ENCODE results near the gene NFIB. TPM values are rescaled to one million over a fixed set of nuclear protein-coding genes. Genes with fewer than 3 reads are reported as not detected.

Gene NFIB
- total RNA-seq, 4 donors from 2014 or later = 85.3 to 173 (median 115) TPM

DNA sequence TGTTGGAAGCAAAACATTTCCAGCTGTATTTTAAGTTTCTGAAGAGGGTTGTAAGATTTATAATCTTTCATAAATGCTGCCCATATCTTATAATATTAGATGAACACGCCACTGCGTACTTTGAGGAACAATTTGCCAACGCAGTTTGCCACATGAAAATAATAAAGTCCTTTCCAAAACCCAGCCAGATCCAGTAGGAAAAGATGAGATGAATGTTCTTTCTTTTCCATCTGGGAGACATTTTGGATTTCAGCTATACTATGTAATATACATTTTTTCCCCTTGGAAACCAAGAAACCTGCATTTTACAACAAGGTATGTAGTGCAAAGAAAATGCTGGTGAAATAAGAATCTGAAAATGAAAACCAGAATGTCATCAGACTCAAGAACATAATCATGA lies 125.4 kb downstream of the NFIB start:
- no peak for TF ChIP-seq POLR2A (IDR thresholded peaks at IDR 0.05)
- TF ChIP-seq, protein P1, sequence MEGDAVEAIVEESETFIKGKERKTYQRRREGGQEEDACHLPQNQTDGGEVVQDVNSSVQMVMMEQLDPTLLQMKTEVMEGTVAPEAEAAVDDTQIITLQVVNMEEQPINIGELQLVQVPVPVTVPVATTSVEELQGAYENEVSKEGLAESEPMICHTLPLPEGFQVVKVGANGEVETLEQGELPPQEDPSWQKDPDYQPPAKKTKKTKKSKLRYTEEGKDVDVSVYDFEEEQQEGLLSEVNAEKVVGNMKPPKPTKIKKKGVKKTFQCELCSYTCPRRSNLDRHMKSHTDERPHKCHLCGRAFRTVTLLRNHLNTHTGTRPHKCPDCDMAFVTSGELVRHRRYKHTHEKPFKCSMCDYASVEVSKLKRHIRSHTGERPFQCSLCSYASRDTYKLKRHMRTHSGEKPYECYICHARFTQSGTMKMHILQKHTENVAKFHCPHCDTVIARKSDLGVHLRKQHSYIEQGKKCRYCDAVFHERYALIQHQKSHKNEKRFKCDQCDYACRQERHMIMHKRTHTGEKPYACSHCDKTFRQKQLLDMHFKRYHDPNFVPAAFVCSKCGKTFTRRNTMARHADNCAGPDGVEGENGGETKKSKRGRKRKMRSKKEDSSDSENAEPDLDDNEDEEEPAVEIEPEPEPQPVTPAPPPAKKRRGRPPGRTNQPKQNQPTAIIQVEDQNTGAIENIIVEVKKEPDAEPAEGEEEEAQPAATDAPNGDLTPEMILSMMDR (IDR thresholded peaks at IDR 0.05) = no peak
- DNase-seq = no peak
- Histone ChIP-seq H3K4me1 (no peaks in the 10 kb centered on the region), H3K27ac (no peak overlapping the region), H3K36me3 (no peaks in the 10 kb centered on the region), H3K9me3 (no peaks in the 10 kb centered on the region), H3K27me3 (no peaks in the 10 kb centered on the region), H3K4me3 (no peak overlapping the region)
- intact Hi-C loops (cut with DNase I; ENCODE audit: low total_unique reads) = no loop called here

DNA sequence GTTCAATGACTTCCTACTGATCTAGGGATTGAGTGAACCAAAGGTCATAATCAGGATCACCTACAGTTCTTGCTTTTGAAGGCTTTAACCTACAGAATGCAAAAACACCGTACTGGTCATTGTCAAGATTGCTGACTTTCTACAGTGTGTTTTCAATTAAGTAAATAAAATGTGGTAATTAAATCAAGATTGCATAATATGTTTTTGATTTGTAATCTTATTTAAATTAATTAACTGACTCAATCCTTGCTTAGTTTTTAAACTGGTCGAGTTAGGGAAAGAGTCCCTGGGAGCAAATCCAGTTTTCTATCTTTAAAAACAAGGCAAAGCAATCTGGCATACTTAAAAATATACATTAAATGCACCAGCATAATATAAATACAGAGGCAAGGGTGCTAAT lies 125.9 kb downstream of the NFIB start:
- no peak overlapping the region for H3K27ac ChIP-seq
- H3K9me3 ChIP-seq = no peaks in the 10 kb centered on the region
- intact Hi-C loops (cut with DNase I; ENCODE audit: low total_unique reads) = no loop called here
- H3K4me3 ChIP-seq = no peak overlapping the region
- DNase-seq = no peak
- H3K36me3 ChIP-seq = no peaks in the 10 kb centered on the region
- TF ChIP-seq, protein P1 (IDR thresholded peaks at IDR 0.05) = no peak
- H3K27me3 ChIP-seq = no peaks in the 10 kb centered on the region
- no peaks in the 10 kb centered on the region for H3K4me1 ChIP-seq

DNA sequence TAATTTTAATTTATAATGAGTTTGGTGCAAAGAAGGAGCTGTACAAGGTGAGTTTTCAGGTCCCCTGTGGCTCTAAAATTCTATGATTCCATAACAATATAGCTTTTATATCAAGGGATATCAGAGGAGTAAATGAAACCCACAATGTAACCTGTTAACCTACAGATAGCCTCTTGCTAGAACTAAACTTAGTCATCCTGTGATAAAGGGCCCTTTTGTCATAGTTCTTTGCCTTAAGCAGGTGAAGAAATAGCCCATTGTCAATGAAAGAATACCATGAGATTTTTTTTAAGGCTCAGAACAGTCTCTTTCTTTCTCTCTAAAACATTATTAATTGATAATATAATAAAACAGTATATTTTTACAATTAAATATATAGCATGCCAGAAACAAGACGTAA lies 127.8 kb downstream of the NFIB start:
- H3K4me1 ChIP-seq = no peaks in the 10 kb centered on the region
- H3K27me3 ChIP-seq = no peaks in the 10 kb centered on the region
- intact Hi-C loops (cut with DNase I; ENCODE audit: low total_unique reads) = no loop called here
- H3K9me3 ChIP-seq = no peaks in the 10 kb centered on the region
- no peak overlapping the region for H3K27ac ChIP-seq
- no peaks in the 10 kb centered on the region for H3K36me3 ChIP-seq
- H3K4me3 ChIP-seq = no peak overlapping the region
- TF ChIP-seq POLR2A (IDR thresholded peaks at IDR 0.05) = no peak
- TF ChIP-seq, protein P1 (IDR thresholded peaks at IDR 0.05) = no peak
- DNase-seq = no peak

- Histone ChIP-seq H3K27me3 (no peaks in the 10 kb centered on the region), H3K9me3 (no peaks in the 10 kb centered on the region), H3K4me3 (no peak overlapping the region), H3K36me3 (no peaks in the 10 kb centered on the region), H3K27ac (no peak overlapping the region), H3K4me1 (no peaks in the 10 kb centered on the region)
- TF ChIP-seq POLR2A (IDR thresholded peaks at IDR 0.05) = no peak
- TF ChIP-seq, protein P1 (IDR thresholded peaks at IDR 0.05) = no peak
- DNase-seq = no peak
- intact Hi-C loops (cut with DNase I; ENCODE audit: low total_unique reads) = no loop called here
Observed at GRCh38 chr9:14185016-14185415, 128.9 kb downstream of the NFIB start.

DNA sequence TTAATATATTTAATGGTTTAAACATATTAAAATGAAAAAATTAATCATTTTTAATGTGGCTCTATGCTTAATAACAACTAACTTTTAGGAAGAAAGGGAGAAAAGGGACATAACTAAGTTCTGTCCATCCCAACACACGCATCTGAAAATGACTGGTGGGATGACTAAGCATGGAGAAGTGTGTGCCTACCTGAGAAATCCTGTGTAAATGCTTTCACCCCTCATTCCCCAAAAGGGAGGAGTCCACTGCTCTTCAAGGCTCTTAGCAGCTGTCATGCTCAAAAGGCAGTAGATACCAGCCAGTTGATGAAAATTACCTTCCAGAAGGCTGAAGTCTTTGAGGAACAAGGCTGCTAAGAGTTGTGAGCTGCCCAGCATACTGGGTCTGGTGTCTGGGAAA lies 130.9 kb downstream of the NFIB start:
- Histone ChIP-seq H3K9me3 (no peaks in the 10 kb centered on the region), H3K4me3 (no peak overlapping the region), H3K27me3 (no peaks in the 10 kb centered on the region), H3K4me1 (no peaks in the 10 kb centered on the region), H3K36me3 (no peaks in the 10 kb centered on the region), H3K27ac (no peak overlapping the region)
- DNase-seq = no peak
- TF ChIP-seq POLR2A (IDR thresholded peaks at IDR 0.05) = no peak
- TF ChIP-seq, protein P1 (IDR thresholded peaks at IDR 0.05) = no peak
- intact Hi-C loops (cut with DNase I; ENCODE audit: low total_unique reads) = no loop called here

All from uterus (tissue), 4 donors.